Fibroblast of the conjunctiva (primary cell): ENCODE measurements around the gene ADAMTS12.
"Not testable (repeated sequence)": the region's sequence is repeated elsewhere in the genome, so short reads cannot be mapped to it uniquely, and the experiment has no call there.

Source experiments
- DNase-seq: peaks from one replicate; pipeline ENCODE4 v3.0.0-alpha.2; 2010; ENCODE audit warnings: low read depth

The ADAMTS12 gene

GRCh38 chr5:33530183-33531036 is 361.4 kb downstream of the ADAMTS12 start:
- DNase-seq, result no peak

DNA sequence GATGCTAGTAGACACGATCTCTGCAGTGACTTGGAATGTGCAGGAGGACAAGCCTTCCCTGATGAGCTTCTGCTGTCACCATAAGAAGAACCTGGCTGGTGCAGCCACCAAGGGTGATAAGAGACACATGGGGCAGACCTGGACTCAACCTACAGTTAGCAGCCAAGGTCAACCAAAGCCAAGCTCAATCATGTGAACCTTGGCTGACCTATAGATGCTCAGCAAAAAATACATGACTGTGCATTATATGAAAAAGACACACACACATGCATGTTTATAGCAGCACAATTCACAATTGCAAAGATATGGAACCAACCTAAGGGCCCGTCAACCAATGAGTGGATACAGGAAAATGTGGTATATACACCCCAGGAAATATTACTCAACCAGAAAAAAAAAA is 364.1 kb downstream of the ADAMTS12 start:
- DNase-seq, result no peak

DNA sequence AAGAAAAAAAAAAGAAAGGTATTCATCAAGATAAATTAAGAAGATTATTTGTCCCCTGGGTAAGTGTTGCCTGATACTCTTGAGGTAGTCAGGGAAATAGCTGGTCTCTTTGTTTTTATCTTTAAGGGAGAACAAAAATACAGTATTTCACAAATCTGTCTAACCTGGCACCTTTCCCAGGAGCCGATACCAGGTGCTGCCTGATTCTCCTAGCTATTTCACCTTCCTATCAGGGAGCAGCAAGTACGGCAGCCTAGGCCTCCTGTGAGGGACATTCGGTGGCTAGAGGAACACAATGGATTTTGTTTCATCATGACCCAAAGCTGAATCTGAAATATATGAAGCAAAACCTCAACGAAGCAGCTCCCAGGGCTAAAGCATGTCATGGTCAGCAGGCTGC is 365.0 kb downstream of the ADAMTS12 start:
- no peak for DNase-seq

DNA sequence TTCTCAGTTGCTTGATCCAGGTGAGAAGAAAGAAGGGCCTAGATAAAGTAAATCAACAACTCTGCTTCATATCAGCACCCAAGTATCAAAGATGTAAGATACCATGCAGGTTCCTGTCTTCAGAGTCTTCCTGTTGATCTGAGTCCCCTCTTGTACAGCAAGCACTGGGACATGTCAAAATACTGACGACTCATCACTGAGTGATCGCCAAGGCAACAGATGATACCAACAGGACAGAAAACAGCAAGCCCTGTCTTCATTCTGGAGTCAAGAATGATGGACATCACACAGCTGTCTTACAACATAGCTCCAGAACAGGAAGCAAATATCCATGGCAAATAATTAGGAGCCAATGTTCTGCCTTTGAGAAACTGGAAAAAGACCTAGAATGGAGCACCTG is 367.3 kb downstream of the ADAMTS12 start:
- peak; percentile 10 for DNase-seq

GRCh38 chr5:33523208-33523771 is 368.5 kb downstream of the ADAMTS12 start:
- DNase-seq, result no peak

DNA sequence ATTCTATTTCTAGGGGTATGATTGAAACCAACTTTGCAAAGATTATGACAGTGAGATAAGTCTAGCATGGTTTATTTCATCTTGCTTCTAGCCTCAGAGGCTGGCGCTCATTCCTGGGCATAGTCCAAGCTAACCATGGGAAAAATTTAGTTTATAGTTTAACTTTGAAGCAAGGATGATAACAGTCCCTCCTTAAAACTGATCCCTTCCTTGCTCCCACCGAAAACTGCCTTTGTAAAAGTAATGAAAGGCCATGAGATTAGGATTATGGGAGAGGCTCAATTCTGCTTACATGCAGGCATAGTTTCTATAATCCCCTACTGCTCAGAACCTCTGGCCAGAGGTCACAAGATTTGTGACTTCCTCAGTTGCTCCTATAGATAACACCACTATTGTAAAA is 375.4 kb downstream of the ADAMTS12 start:
- no peak for DNase-seq

DNA sequence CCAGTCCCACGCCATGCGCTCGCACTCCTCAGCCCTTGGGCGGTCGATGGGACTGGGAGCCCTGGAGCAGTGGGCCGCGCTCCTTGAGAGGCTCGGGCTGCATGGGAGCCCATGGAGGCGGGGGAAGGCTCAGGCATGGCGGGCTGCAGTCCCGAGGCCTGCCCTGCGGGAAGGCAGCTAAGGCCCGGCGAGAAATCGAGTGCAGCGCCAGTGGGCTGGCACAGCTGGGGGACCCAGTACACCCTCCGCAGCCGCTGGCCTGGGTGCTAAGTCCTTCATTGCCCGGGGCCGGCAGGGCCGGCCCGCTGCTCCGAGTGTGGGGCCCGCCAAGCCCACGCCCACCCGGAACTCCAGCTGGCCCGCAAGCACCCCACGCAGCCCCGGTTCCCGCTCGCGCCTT is 376.4 kb downstream of the ADAMTS12 start:
- DNase-seq, result not testable (repeated sequence)

DNA sequence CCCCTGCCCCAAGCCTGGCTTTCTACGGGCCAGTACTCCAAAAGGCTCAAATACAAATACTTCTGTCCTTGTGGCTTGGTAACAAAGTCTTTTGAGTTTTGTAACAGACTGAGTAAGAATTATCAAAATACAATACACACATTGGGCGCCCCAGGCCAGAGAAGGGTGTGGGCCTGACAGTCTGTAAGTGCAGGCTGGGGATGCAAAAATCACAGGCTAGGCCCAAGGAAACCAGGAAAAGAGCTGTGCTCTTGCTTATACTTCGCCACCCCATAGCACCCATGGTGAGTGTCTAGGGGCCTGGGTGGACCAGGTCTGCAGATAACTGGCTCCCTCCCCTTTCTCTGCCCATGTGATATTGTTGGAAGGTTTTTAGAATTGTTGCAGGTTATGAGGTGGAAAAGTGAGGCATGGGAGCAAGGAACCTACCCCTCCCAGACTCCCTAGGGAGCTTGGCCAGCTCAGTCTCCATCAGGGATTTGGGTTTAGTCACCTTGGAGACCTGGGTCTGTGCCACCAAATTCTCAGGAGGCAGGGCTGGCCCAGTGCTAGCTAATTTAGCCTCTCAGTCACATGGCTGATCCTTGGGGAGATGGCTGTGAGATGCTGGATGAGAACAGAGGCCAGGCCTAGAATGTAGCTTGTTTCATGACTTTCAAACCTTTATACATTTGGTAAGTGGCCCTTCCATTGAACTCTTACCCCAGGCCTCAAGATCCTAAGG is 378.2 kb downstream of the ADAMTS12 start:
- DNase-seq, result no peak

GRCh38 chr5:33509036-33509435 is 382.8 kb downstream of the ADAMTS12 start:
- no peak for DNase-seq

- no peak for DNase-seq
Observed at GRCh38 chr5:33507426-33507825, 384.4 kb downstream of the ADAMTS12 start.

DNA sequence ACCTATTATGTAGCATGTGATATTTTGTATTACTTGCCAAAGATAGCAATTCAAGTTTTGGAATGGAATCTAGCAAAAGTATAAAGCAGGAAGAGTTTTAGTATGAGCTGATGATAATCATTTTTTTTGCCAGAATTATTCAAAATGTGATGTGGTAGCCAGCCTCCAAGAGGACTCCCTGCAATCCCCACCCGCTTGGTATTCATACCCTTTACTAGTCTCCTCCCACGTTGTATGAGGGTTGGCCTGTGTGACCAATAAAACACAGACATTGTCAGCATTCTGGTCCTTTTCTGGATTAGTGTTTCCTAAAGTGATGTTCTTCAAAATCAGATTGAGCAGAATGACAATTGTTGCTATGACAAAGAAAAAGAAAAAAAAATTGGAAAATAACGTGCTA is 387.2 kb downstream of the ADAMTS12 start:
- DNase-seq, result no peak

DNA sequence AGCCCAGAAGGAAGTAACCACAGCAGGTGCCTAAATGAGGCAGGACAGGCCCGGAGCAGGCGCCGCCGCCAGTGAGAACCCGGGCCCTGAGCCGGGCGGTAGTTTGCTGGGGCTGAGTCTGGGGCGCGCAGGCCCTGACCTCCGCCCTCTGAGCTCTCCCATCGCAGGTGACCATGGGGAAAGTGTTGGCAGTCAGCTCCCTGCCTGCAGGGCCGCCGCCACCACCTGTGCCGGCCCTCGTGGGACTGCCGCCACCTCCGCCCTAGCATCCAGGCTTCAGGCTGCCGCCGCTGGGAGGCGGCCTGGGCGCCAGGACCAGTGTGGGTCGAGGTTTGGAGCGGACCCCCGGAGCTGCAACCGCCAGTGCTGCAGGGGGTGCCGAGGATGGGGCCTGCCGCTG is 389.9 kb downstream of the ADAMTS12 start:
- no peak for DNase-seq

GRCh38 chr5:33501260-33501659 is 390.5 kb downstream of the ADAMTS12 start:
- DNase-seq, result no peak

- DNase-seq, result no peak
Observed at GRCh38 chr5:33494466-33494865, 397.3 kb downstream of the ADAMTS12 start.

DNA sequence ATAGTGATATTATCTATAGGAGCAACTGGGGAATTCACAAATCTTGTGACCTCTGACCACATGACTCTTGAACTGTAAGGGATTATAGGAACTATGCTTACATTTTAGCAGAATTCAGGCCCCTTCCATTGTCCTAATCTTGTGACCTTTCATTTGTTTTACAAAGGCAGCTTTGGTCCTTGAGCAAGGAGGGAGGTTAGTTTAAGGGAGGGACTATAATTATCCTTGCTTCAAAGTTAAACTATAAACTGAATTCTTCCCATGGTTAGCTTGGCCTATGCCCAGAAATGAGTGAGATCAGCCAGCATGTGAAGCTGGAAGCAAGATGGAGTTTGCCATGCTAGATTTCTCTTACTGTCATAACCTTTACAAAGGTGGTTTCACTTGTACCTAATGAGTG is 399.8 kb downstream of the ADAMTS12 start:
- no peak for DNase-seq

GRCh38 chr5:33490071-33490665 is 401.6 kb downstream of the ADAMTS12 start:
- no peak for DNase-seq

GRCh38 chr5:33489481-33490067 is 402.2 kb downstream of the ADAMTS12 start:
- DNase-seq, result no peak

GRCh38 chr5:33488558-33489355 is 403.0 kb downstream of the ADAMTS12 start:
- no peak for DNase-seq

GRCh38 chr5:33487236-33487635 is 404.6 kb downstream of the ADAMTS12 start:
- DNase-seq, result no peak

GRCh38 chr5:33482335-33482734 is 409.5 kb downstream of the ADAMTS12 start:
- DNase-seq, result no peak

- DNase-seq, result no peak
Observed at GRCh38 chr5:33480876-33481275, 410.9 kb downstream of the ADAMTS12 start.
